Activated naive CD4-positive, alpha-beta T cell treated with anti-CD3 and anti-CD28 coated beads for 36 hours (primary cell): ENCODE data around the gene COL28A1. TPM values are rescaled to one million over a fixed set of nuclear protein-coding genes. Genes with fewer than 3 reads are reported as not detected.

Source experiments
- CTCF ChIA-PET: fragments of 350-600 bp; sonication (Branson Sonifier 250); formaldehyde crosslinking; loops from one replicate; lab custom pipeline; 2021; ENCODE audit warnings: antibody characterized with exemption; lab: Charles Lee
- DNase-seq: peaks from one replicate; pipeline ENCODE4 v3.0.0-alpha.2; 2020
- H3K27ac Mint-ChIP-seq: one replicate; pipeline ENCODE4 v1.8.0; 2021; ENCODE audit warnings: mild to moderate bottlenecking, mixed read lengths
- H3K27me3 Mint-ChIP-seq: one replicate; pipeline ENCODE4 v1.8.0; 2021; ENCODE audit warnings: low read depth, mixed read lengths
- H3K36me3 Mint-ChIP-seq: one replicate; pipeline ENCODE4 v1.8.0; 2021; ENCODE audit warnings: low read depth, mixed read lengths
- H3K4me1 Mint-ChIP-seq: one replicate; pipeline ENCODE4 v1.8.0; 2021; ENCODE audit warnings: low read depth, mixed read lengths
- H3K4me3 Mint-ChIP-seq: one replicate; pipeline ENCODE4 v1.8.0; 2021; ENCODE audit warnings: mild to moderate bottlenecking, moderate library complexity, mixed read lengths
- H3K9me3 Mint-ChIP-seq: one replicate; pipeline ENCODE4 v1.8.0; 2021; ENCODE audit warnings: mixed read lengths
- intact Hi-C: fragments of 100-400 bp; cut with micrococcal nuclease; formaldehyde crosslinking; loops from one replicate; pipeline ENCODE4 v1.15.1; 2023
- total RNA-seq, 2 experiments: library from RNA; stranded (reverse); gene quantifications; one replicate each; pipeline ENCODE4 v1.2.3, GENCODE V29; 2021

Gene COL28A1
- total RNA-seq, 2 experiments from 2014 or later, result not detected

DNA sequence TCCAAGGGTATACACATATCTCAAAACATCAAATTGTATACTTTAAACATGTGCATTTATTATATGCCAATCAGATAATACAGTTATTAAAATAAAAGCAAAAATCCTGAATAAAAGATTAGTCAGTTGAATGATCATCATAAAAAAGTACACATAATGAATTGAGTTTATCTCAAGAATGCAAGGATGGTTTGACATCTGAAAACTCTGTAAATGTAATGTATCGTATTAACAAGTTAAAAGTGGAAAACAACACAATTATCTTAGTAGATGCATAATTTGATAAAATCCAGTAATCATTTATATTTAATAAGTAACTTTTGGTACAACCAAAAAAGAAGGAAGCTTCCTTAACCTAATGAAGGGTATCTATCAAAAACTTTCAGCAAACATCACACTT lies 86.6 kb downstream of the COL28A1 start:
- H3K36me3 Mint-ChIP-seq, result no peaks in the 10 kb centered on the region
- no peak overlapping the region for H3K27ac Mint-ChIP-seq
- no peaks in the 10 kb centered on the region for H3K27me3 Mint-ChIP-seq
- CTCF ChIA-PET, result no interaction called here
- peaks cover 27% of the 10 kb centered on the region for H3K9me3 Mint-ChIP-seq
- DNase-seq, result no peak
- peaks cover 2% of the 10 kb centered on the region for H3K4me1 Mint-ChIP-seq
- no peak overlapping the region for H3K4me3 Mint-ChIP-seq
- intact Hi-C loops, result no loop called here

DNA sequence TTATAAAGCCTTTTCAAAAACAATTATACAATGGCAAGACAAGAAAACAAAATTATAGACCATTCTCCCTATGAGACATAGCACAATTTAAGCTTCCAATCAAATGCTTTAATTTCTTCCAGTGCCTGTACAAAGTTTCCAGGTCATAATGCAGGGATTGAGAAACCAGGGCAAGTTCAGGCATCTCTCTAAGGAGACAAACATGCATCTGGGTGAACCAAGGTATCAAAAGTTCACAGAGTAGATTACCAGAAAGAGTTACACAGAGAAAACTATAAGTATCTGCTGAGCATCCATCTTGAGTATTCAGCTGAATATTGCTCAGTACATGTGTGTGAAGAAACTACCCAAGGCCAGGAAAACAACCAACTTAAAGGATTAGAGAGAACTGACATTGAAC lies 89.1 kb downstream of the COL28A1 start:
- peaks cover 11% of the 10 kb centered on the region for H3K4me1 Mint-ChIP-seq
- CTCF ChIA-PET, result no interaction called here
- intact Hi-C loops, result no loop called here

DNA sequence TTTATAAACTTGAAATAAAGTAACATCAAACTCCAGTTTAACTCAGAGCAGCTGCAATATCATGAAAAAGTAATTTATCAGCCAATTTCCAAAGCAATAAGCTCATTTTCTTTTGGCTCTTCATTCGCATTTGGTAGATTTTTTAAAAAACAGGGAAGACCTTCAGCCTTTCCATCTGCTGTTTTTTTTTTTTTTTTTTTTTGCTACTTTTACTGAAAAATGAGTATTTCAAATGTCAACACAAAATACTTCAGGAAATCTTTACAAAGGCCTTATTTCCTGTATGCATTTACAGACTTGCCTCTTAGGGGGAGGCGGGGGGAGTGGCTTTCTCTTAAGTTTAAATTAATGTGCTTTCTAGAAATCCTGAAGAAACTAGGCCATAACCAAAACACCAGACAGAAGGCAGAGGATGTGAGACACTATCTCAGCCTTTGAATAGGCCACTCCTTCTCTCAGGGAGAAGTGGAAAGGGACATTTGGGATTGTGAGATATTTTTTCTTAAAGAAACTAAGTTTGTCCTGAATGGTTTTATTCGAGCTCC lies 91.8 kb downstream of the COL28A1 start:
- DNase-seq, result no peak
- CTCF ChIA-PET, result interaction anchor here (0.6 kb wide), 1 partner anchor 402 kb away, joined by 5 read pairs; no protein-coding TSS in a partner anchor
- no peak overlapping the region for H3K4me3 Mint-ChIP-seq
- H3K9me3 Mint-ChIP-seq, result peaks cover 19% of the 10 kb centered on the region
- H3K27me3 Mint-ChIP-seq, result no peaks in the 10 kb centered on the region
- H3K36me3 Mint-ChIP-seq, result no peaks in the 10 kb centered on the region
- intact Hi-C loops, result no loop called here
- H3K4me1 Mint-ChIP-seq, result peaks cover 11% of the 10 kb centered on the region
- H3K27ac Mint-ChIP-seq, result no peak overlapping the region

More for the DNA sequence above, 89.1 kb downstream of the COL28A1 start:
- no peaks in the 10 kb centered on the region for H3K36me3 Mint-ChIP-seq
- H3K4me3 Mint-ChIP-seq, result no peak overlapping the region
- H3K27me3 Mint-ChIP-seq, result no peaks in the 10 kb centered on the region
- H3K27ac Mint-ChIP-seq, result no peak overlapping the region
- peaks cover 27% of the 10 kb centered on the region for H3K9me3 Mint-ChIP-seq
- no peak for DNase-seq

DNA sequence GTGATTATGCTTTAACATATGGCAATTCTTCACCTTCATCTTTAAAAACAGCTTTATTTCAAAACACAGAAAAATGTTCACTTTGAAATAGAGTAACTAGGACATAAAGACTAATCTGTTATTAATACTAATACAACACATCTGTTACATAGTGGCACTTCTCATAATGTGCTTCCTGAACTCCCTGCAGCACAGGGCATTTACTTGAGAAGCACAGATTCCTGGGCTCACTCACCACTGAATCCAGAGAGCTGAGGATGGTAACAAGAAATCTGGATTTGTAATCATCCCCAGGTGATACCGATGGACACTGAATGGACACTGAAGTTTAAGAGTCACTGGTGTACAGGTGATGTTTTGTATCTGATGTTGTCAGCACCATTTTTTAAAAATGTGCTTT lies 96.1 kb downstream of the COL28A1 start:
- H3K4me3 Mint-ChIP-seq, result no peak overlapping the region
- no peaks in the 10 kb centered on the region for H3K27me3 Mint-ChIP-seq
- CTCF ChIA-PET, result no interaction called here
- intact Hi-C loops, result no loop called here
- H3K27ac Mint-ChIP-seq, result no peak overlapping the region
- peaks cover 11% of the 10 kb centered on the region for H3K4me1 Mint-ChIP-seq
- H3K9me3 Mint-ChIP-seq, result no peaks in the 10 kb centered on the region
- H3K36me3 Mint-ChIP-seq, result no peaks in the 10 kb centered on the region
- no peak for DNase-seq

DNA sequence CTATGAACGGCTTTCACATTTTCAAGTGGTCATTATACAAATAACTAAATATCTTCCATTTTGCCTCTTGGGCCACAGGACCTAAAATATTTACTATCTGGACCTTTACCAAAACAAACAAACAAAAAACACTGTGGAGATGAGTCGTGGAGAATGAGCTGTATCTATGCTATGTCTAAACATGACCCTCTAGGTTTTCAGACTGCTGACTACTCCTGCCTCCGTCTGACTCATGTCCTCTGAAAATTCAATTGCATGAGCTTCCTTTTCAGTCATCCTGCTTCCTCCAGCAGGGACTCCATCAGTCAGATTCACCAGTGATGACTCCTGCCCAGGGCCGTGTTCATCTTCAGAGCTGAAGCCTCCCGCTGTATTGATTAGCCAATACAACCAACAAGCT lies 96.8 kb downstream of the COL28A1 start:
- Mint-ChIP-seq H3K9me3 (no peaks in the 10 kb centered on the region), H3K36me3 (no peaks in the 10 kb centered on the region), H3K27me3 (no peaks in the 10 kb centered on the region), H3K4me1 (peaks cover 7% of the 10 kb centered on the region), H3K27ac (no peak overlapping the region), H3K4me3 (no peak overlapping the region)
- CTCF ChIA-PET, result interaction anchor here (1.0 kb wide), 1 partner anchor 15 kb away, joined by 3 read pairs; no protein-coding TSS in a partner anchor
- intact Hi-C loops, result no loop called here
- no peak for DNase-seq

DNA sequence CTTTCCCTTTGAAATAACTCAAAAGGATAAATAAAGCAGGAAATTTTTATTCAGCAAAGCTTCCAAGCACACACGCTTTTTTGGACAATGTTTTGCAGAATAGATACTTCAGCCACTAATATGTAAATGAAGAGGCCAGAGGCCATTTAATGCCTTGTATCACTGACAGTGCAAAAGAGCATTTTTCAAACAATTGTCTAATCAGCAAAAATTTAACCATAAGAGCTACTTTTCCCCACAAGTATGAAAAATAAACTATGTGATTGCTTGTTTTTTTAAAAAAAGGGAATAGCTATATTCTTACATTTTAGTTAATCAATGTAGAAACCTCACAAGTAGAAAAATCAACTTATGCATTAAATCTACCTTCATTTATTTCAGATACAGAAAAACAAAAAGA lies 99.7 kb downstream of the COL28A1 start:
- CTCF ChIA-PET, result interaction anchor here (1.0 kb wide), 2 partner anchors 14 to 20 kb away, joined by 3 to 6 read pairs; no protein-coding TSS in a partner anchor

DNA sequence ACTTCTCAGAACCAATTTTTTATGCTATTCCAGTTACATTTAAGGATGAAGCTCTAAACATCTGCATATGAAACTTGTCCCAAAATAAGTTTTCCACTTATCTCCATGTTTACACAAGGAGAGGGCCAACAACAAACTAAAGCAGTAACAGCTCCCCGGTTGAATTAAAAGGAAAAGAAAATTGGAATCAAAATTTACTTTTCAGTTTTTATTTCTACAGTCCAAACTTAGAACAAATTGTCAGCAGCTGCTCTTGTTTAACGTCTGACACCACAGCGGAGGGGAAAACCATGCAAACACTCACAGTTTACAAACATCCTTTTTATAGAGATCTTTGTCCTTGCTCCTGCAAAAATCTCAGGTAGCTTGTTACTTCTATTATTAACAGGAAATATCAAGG lies 101.3 kb downstream of the COL28A1 start:
- H3K27me3 Mint-ChIP-seq, result no peaks in the 10 kb centered on the region
- CTCF ChIA-PET, result no interaction called here
- no peaks in the 10 kb centered on the region for H3K36me3 Mint-ChIP-seq
- no peaks in the 10 kb centered on the region for H3K4me1 Mint-ChIP-seq
- no peak overlapping the region for H3K27ac Mint-ChIP-seq
- no peaks in the 10 kb centered on the region for H3K9me3 Mint-ChIP-seq
- no peak for DNase-seq
- H3K4me3 Mint-ChIP-seq, result no peak overlapping the region
- intact Hi-C loops, result no loop called here

More for the DNA sequence above, 99.7 kb downstream of the COL28A1 start:
- no peaks in the 10 kb centered on the region for H3K27me3 Mint-ChIP-seq
- no peaks in the 10 kb centered on the region for H3K4me1 Mint-ChIP-seq
- no peaks in the 10 kb centered on the region for H3K9me3 Mint-ChIP-seq
- H3K27ac Mint-ChIP-seq, result no peak overlapping the region
- intact Hi-C loops, result no loop called here
- H3K36me3 Mint-ChIP-seq, result no peaks in the 10 kb centered on the region
- no peak overlapping the region for H3K4me3 Mint-ChIP-seq
- no peak for DNase-seq

DNA sequence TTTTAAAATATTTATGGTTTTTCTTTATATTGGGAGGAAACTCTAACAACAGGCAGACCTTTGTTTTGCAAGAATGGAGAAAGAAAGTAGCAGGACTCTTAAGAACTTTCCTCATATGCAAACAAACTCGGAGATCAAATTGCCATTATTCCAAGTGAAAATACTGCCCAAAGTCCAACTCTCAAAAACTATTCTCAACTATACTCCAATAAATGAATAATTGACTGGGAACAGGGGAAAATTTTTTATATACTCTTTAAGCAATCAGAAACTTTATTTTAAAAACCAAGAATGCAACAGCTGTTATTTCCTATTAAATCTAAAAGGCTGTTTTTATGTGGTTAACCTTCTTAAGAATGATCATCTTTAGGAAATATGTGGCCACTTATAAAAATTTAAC lies 101.9 kb downstream of the COL28A1 start:
- H3K36me3 Mint-ChIP-seq, result no peaks in the 10 kb centered on the region
- H3K27ac Mint-ChIP-seq, result no peak overlapping the region
- no peaks in the 10 kb centered on the region for H3K9me3 Mint-ChIP-seq
- CTCF ChIA-PET, result interaction anchor here (0.6 kb wide), 1 partner anchor 9 kb away, joined by 4 read pairs; no protein-coding TSS in a partner anchor
- intact Hi-C loops, result no loop called here
- no peaks in the 10 kb centered on the region for H3K4me1 Mint-ChIP-seq
- H3K4me3 Mint-ChIP-seq, result no peak overlapping the region
- no peak for DNase-seq
- no peaks in the 10 kb centered on the region for H3K27me3 Mint-ChIP-seq

DNA sequence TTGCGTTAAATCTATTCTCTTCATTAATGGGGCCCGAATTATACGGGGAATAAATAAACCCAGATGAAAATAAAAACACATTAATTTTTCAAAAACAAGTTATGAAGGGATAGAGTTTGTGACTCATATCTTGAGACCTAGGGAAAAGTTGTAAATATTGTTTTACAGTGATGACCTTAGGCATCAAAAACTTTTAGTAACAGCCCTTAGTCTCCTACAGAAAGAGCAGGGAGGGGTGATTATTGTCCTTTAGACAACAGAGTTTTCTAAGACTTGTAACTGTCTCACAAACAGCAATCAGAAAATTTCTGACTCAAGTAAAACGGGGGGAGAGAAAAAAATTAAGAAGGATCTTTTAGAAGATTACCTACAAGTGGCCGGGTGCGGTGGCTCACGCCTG lies 102.7 kb downstream of the COL28A1 start:
- Mint-ChIP-seq H3K4me1 (no peaks in the 10 kb centered on the region), H3K27ac (no peak overlapping the region), H3K4me3 (no peak overlapping the region), H3K9me3 (no peaks in the 10 kb centered on the region), H3K36me3 (no peaks in the 10 kb centered on the region), H3K27me3 (no peaks in the 10 kb centered on the region)
- CTCF ChIA-PET, result no interaction called here
- no peak for DNase-seq
- intact Hi-C loops, result no loop called here

DNA sequence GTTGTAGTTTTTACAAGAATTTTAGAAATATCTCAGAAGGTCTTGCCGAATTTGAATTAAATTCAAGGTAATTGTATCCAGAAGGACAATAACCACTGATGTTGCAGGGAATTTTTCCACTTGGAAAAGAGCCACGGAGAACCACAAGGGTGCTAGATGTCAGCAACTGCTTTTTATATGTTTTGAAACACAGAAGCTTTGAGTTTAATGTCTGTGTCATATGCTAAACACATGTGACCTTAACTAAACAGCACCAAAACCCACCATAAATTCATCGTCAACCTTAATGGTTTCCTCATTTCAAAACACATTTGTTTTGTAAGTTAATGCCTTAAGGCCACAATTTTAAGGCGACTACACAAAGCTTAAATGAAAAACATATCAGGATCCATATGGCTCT lies 106.9 kb downstream of the COL28A1 start:
- Mint-ChIP-seq H3K27me3 (no peaks in the 10 kb centered on the region), H3K27ac (no peak overlapping the region), H3K4me3 (no peak overlapping the region), H3K36me3 (no peaks in the 10 kb centered on the region), H3K9me3 (no peaks in the 10 kb centered on the region), H3K4me1 (no peaks in the 10 kb centered on the region)
- CTCF ChIA-PET, result interaction anchor here (1.4 kb wide), 1 partner anchor 329 kb away, joined by 3 read pairs; no protein-coding TSS in a partner anchor
- no peak for DNase-seq
- intact Hi-C loops, result loop anchor here (10.0 kb wide), 1 partner anchor 336 kb away; no protein-coding TSS in a partner anchor

DNA sequence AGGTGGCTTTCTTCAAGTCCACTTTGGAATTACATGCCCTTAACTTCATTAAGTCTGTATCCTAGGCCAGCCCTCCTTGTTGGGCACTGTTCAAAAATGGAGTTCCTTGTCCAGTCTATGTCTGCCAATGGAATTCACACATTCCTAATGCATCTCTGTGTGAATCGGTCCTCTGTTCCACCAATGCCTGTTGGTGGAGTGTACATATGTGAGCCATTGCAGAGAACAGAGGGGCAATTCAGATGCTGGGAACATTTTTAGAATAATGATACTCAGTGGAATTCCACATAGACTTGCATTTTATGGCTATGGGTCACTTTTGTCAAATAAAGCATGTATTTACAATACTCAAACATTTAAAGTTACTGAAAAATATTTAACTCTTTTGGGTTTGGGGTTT lies 108.3 kb downstream of the COL28A1 start:
- CTCF ChIA-PET, result no interaction called here
- Mint-ChIP-seq H3K9me3 (no peaks in the 10 kb centered on the region), H3K4me1 (no peaks in the 10 kb centered on the region), H3K27me3 (no peaks in the 10 kb centered on the region), H3K4me3 (no peak overlapping the region), H3K27ac (no peak overlapping the region), H3K36me3 (no peaks in the 10 kb centered on the region)
- intact Hi-C loops, result loop anchor here (10.0 kb wide), 1 partner anchor 337 kb away; no protein-coding TSS in a partner anchor
- no peak for DNase-seq

DNA sequence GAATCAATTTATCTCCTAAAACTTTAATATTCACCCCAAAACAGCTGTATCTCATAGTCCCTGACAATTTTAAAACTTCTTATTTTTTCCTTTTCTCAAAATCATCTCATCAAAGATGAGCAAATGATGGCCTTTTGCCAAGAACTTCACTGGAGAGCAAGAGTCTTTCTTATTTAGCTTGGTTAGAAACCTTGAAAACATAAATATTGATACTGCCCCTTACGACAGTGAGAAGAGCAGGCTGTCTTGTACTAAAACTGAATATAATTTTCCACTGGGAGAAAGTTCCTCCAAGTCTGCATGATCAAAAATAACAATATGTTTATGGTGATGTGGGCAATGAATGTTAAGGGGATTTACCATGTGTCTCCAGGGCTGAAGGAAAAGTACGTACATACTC lies 109.0 kb downstream of the COL28A1 start:
- H3K27ac Mint-ChIP-seq, result no peak overlapping the region
- no peak for DNase-seq
- no peaks in the 10 kb centered on the region for H3K9me3 Mint-ChIP-seq
- no peaks in the 10 kb centered on the region for H3K4me1 Mint-ChIP-seq
- CTCF ChIA-PET, result no interaction called here
- no peaks in the 10 kb centered on the region for H3K27me3 Mint-ChIP-seq
- H3K36me3 Mint-ChIP-seq, result no peaks in the 10 kb centered on the region
- intact Hi-C loops, result loop anchor here (10.0 kb wide), 1 partner anchor 338 kb away; no protein-coding TSS in a partner anchor
- no peak overlapping the region for H3K4me3 Mint-ChIP-seq

DNA sequence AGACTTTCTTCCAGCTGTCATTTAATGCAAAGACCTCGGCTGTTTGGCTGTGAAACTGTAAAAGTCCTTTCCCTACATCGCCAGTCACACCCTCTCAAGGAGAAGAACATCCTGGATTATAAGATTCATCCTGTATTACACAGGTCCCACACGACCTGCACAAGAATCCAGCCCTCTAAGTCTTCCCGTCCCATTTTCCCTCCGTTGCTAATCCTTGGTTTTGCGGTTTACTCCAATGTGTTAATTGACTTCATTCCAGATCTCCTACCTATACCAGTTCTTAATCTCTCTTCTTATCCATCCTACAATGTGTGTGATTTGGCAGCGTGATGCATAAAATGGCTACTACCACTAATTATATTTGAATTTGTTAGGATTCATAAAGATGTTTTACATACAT lies 110.4 kb downstream of the COL28A1 start:
- no peaks in the 10 kb centered on the region for H3K9me3 Mint-ChIP-seq
- H3K27ac Mint-ChIP-seq, result no peak overlapping the region
- DNase-seq, result no peak
- H3K4me3 Mint-ChIP-seq, result no peak overlapping the region
- no peaks in the 10 kb centered on the region for H3K4me1 Mint-ChIP-seq
- H3K27me3 Mint-ChIP-seq, result no peaks in the 10 kb centered on the region
- CTCF ChIA-PET, result interaction anchor here (0.6 kb wide), 1 partner anchor 8 kb away, joined by 4 read pairs; no protein-coding TSS in a partner anchor
- H3K36me3 Mint-ChIP-seq, result no peaks in the 10 kb centered on the region
- intact Hi-C loops, result loop anchor here (2.0 to 10.0 kb wide), 4 partner anchors 115 to 871 kb away; no protein-coding TSS in a partner anchor
